Suprapubic skin (tissue), 4 donors: ENCODE measurements around the gene UHRF1. TPM values are rescaled to one million over a fixed set of nuclear protein-coding genes. Genes with fewer than 3 reads are reported as not detected.

Source experiments
- DNase-seq, 2 donors: peaks; one replicate each; pipeline ENCODE4 v3.0.0-alpha.2; 2019; ENCODE audit warnings: low spot score in 2 of 2
- H3K27ac ChIP-seq: fragments of 200-600 bp; sonication (generic); one replicate; pipeline ENCODE4 v1.5.1; 2019
- H3K27me3 ChIP-seq: fragments of 200-600 bp; sonication (generic); one replicate; pipeline ENCODE4 v1.5.1; 2019
- H3K36me3 ChIP-seq: fragments of 200-600 bp; sonication (generic); one replicate; pipeline ENCODE4 v1.5.1; 2019
- H3K4me1 ChIP-seq: fragments of 200-600 bp; sonication (generic); one replicate; pipeline ENCODE4 v1.5.1; 2019
- H3K4me3 ChIP-seq: fragments of 200-600 bp; sonication (generic); one replicate; pipeline ENCODE4 v1.5.1; 2019; ENCODE audit warnings: mild to moderate bottlenecking
- H3K9me3 ChIP-seq: fragments of 200-600 bp; sonication (generic); one replicate; pipeline ENCODE4 v1.5.1; 2019
- EP300 ChIP-seq: sonication (generic); formaldehyde crosslinking; IDR thresholded peaks from one replicate; pipeline ENCODE4 v1.6.1; 2017; ENCODE audit warnings: antibody characterized with exemption
- POLR2A ChIP-seq, 2 donors: fragments of 450-650 bp; IDR thresholded peaks; one replicate each; pipeline ENCODE4 v1.6.1; 2017; ENCODE audit warnings: antibody characterized with exemption in 2 of 2, mild to moderate bottlenecking in 2 of 2, moderate library complexity in 2 of 2
- POLR2AphosphoS5 ChIP-seq, 3 donors: sonication (generic); formaldehyde crosslinking; IDR thresholded peaks; one replicate each; pipeline ENCODE4 v1.6.1; 2017; ENCODE audit warnings: antibody characterized with exemption in 3 of 3
- WGBS: methylation state at CpG from one replicate; pipeline ENCODE4 v1.1.5; 2018; 5-methylcytosine and 5-hydroxymethylcytosine counted together
- total RNA-seq, 4 donors: library from RNA; depleted of rRNA; stranded (reverse); fragments of >200 nt; gene quantifications; one replicate each; pipeline ENCODE4 v1.1.0, GENCODE V29; 2016
- TF ChIP-seq, protein P1 (sequence below), 2 donors: fragments of 200-600 bp in 1 of 2; fragments of 450-650 bp in 1 of 2; sonication (generic) in 1 of 2; IDR thresholded peaks; one replicate each; pipeline ENCODE4 v1.5.1; 2016 to 2019; ENCODE audit warnings: antibody characterized with exemption in 2 of 2, mild to moderate bottlenecking in 1 of 2, moderate library complexity in 1 of 2

UHRF1 gene
- total RNA-seq, 4 donors from 2014 or later = 0.40 to 3.7 (median 2.8) TPM

DNA sequence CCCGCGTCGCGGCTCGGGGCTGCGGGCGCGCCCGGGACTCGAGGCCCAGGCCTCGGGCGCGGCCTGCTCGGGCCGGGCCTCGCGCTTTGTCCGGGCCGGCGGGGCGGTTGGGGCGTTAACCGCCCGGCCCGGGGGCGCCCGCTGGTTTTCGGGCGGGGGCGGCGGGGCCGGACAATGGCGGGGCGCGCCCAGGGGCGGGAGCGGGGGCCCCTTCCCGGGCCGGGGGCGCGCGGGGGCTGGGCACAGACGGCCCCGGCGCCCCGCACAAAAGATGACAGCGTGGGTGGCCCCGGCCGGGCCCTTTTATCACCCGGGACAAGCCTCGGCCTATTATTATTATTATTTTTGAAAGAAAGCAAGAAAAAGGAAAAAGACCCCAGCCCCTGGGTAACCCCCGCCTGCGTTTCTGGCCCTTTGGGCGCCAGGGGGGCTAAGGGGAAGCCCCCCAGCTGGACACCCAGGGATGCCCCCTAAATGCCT lies 60.0 kb downstream of the UHRF1 start:
- no peaks in the 10 kb centered on the region for H3K36me3 ChIP-seq
- no peaks in the 10 kb centered on the region for H3K27me3 ChIP-seq
- no peak for DNase-seq
- TF ChIP-seq, protein P1, sequence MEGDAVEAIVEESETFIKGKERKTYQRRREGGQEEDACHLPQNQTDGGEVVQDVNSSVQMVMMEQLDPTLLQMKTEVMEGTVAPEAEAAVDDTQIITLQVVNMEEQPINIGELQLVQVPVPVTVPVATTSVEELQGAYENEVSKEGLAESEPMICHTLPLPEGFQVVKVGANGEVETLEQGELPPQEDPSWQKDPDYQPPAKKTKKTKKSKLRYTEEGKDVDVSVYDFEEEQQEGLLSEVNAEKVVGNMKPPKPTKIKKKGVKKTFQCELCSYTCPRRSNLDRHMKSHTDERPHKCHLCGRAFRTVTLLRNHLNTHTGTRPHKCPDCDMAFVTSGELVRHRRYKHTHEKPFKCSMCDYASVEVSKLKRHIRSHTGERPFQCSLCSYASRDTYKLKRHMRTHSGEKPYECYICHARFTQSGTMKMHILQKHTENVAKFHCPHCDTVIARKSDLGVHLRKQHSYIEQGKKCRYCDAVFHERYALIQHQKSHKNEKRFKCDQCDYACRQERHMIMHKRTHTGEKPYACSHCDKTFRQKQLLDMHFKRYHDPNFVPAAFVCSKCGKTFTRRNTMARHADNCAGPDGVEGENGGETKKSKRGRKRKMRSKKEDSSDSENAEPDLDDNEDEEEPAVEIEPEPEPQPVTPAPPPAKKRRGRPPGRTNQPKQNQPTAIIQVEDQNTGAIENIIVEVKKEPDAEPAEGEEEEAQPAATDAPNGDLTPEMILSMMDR (IDR thresholded peaks at IDR 0.05) = no peak
- TF ChIP-seq POLR2AphosphoS5 (IDR thresholded peaks at IDR 0.05) (no peak), POLR2A (IDR thresholded peaks at IDR 0.05) (no peak), EP300 (no peak)
- peak overlapping the region; percentile 61 for H3K4me3 ChIP-seq
- H3K4me1 ChIP-seq = peaks cover 49% of the 10 kb centered on the region
- 0% methylated on average over 12 of the region's 54 CpGs for WGBS
- H3K9me3 ChIP-seq = no peaks in the 10 kb centered on the region
- peak overlapping the region; percentile 62 for H3K27ac ChIP-seq

GRCh38 chr19:4969772-4970531 lies 60.7 kb downstream of the UHRF1 start:
- TF ChIP-seq POLR2AphosphoS5 (IDR thresholded peaks at IDR 0.05) = no peak
- no peak for TF ChIP-seq POLR2A (IDR thresholded peaks at IDR 0.05)
- TF ChIP-seq, protein P1 (IDR thresholded peaks at IDR 0.05) = no peak
- no peak for TF ChIP-seq EP300
- H3K36me3 ChIP-seq = no peaks in the 10 kb centered on the region
- peaks cover 55% of the 10 kb centered on the region for H3K4me1 ChIP-seq
- no peaks in the 10 kb centered on the region for H3K9me3 ChIP-seq
- no peak for DNase-seq
- H3K27me3 ChIP-seq = no peaks in the 10 kb centered on the region
- H3K27ac ChIP-seq = peak overlapping the region; percentile 62
- 2% methylated on average over 23 of the region's 25 CpGs for WGBS
- peak overlapping the region; percentile 61 for H3K4me3 ChIP-seq

DNA sequence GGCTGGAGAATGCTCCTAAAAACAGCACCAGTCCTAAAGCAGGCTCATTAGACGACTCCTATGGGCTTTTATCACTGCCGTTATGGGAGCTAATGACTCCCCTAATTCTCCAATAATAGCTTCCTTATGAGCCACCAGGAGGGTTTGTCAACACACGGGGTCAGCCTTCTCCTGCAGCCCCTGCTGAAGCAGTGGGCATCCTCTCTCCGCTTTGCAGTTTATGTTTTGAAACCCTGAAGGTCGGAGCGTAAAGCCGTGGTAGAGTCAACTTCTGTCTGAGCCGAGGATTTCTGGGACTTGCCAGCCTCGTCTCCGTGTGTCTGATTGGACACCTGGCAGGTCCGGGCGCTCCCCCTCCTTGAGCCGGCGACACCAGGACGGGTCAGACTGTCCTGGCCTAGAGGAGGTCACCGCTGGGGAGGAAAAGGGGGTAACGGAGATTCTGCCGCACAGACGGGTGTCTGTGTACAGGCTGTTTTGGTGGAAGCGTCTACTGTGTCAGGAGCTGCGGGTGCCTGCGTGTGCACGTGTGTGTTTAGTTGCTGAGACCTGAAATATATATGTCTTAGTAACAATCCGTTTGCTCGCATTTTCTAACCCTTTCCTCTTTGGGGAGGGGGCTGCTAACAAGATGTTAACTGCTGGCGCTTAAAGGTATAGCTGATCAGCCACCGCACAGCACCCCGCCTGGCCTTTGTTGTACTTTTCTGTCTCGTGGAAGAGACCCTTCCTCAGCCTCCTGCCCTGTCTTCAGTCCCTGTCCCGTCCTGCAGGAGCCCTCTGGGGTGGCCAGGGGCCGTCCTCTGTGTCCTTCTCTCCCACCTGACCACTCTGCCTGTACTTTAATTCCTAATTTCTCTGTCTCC lies 61.5 kb downstream of the UHRF1 start:
- H3K4me3 ChIP-seq = peak overlapping the region; percentile 61
- peak in 1 of 2 donors; percentile 72 for DNase-seq
- H3K27me3 ChIP-seq = no peaks in the 10 kb centered on the region
- H3K36me3 ChIP-seq = no peaks in the 10 kb centered on the region
- 6% methylated on average over 30 of the region's 31 CpGs for WGBS
- TF ChIP-seq EP300 = no peak
- no peak for TF ChIP-seq POLR2AphosphoS5 (IDR thresholded peaks at IDR 0.05)
- TF ChIP-seq, protein P1 (IDR thresholded peaks at IDR 0.05) = no peak
- no peak for TF ChIP-seq POLR2A (IDR thresholded peaks at IDR 0.05)
- peaks cover 62% of the 10 kb centered on the region for H3K4me1 ChIP-seq
- peak overlapping the region; percentile 62 for H3K27ac ChIP-seq
- H3K9me3 ChIP-seq = no peaks in the 10 kb centered on the region

- TF ChIP-seq EP300 = no peak
- no peak for TF ChIP-seq POLR2A (IDR thresholded peaks at IDR 0.05)
- TF ChIP-seq POLR2AphosphoS5 (IDR thresholded peaks at IDR 0.05) = no peak
- TF ChIP-seq, protein P1 (IDR thresholded peaks at IDR 0.05) = no peak
- no peaks in the 10 kb centered on the region for H3K9me3 ChIP-seq
- peaks cover 69% of the 10 kb centered on the region for H3K4me1 ChIP-seq
- peak in 1 of 2 donors; percentile 70 for DNase-seq
- peak overlapping the region; percentile 61 for H3K4me3 ChIP-seq
- no peaks in the 10 kb centered on the region for H3K27me3 ChIP-seq
- H3K27ac ChIP-seq = peak overlapping the region; percentile 62
- H3K36me3 ChIP-seq = no peaks in the 10 kb centered on the region
- 20% methylated on average over 10 of the region's 10 CpGs for WGBS
Measured at GRCh38 chr19:4971424-4971793, 62.1 kb downstream of the UHRF1 start.
